Endodermal cell (in vitro differentiated cells): ENCODE results near the gene KRTAP13-4. TPM values are rescaled to one million over a fixed set of nuclear protein-coding genes. Genes with fewer than 3 reads are reported as not detected.

ENCODE experiments used
- DNase-seq: peaks from one replicate; pipeline ENCODE4 v3.0.0-alpha.2; 2017
- H3K27ac ChIP-seq: 2 replicates; pipeline ENCODE4 v1.5.1; 2013; ENCODE audit warnings: mild to moderate bottlenecking, low read depth, low read length, moderate library complexity
- H3K27me3 ChIP-seq: 2 replicates; pipeline ENCODE4 v1.6.1; 2013; ENCODE audit warnings: mild to moderate bottlenecking, low read length, moderate library complexity; ENCODE audit not compliant: insufficient read depth, control insufficient read depth, poor library complexity, severe bottlenecking
- H3K36me3 ChIP-seq: 2 replicates; pipeline ENCODE4 v1.7.0; 2013; ENCODE audit warnings: mild to moderate bottlenecking, low read length, moderate library complexity; ENCODE audit not compliant: control insufficient read depth, insufficient read depth
- H3K4me1 ChIP-seq: one replicate; pipeline ENCODE4 v1.7.0; 2013; ENCODE audit warnings: low read length; ENCODE audit not compliant: control insufficient read depth, insufficient read depth
- H3K4me3 ChIP-seq: 2 replicates; pipeline ENCODE4 v1.5.1; 2013; ENCODE audit warnings: mild to moderate bottlenecking, low read length, moderate library complexity
- H3K9ac ChIP-seq: 2 replicates; pipeline ENCODE4 v1.6.1; 2013; ENCODE audit warnings: mild to moderate bottlenecking, low read length, moderate library complexity; ENCODE audit not compliant: poor library complexity, severe bottlenecking; ENCODE audit errors: extremely low read depth
- H3K9me3 ChIP-seq: 2 replicates; pipeline ENCODE4 v1.6.1; 2013; ENCODE audit warnings: mild to moderate bottlenecking, low read length, moderate library complexity; ENCODE audit not compliant: control insufficient read depth
- H3K27ac Mint-ChIP-seq: 2 replicates; pipeline ENCODE4 v1.8.0; 2020; ENCODE audit warnings: mixed read lengths
- H3K27me3 Mint-ChIP-seq: 2 replicates; pipeline ENCODE4 v1.8.0; 2021; ENCODE audit warnings: mild to moderate bottlenecking, mixed read lengths; ENCODE audit not compliant: insufficient read depth
- H3K36me3 Mint-ChIP-seq: 2 replicates; pipeline ENCODE4 v1.8.0; 2020; ENCODE audit warnings: low read depth, mixed read lengths
- H3K4me1 Mint-ChIP-seq: 2 replicates; pipeline ENCODE4 v1.8.0; 2020; ENCODE audit warnings: mixed read lengths
- H3K4me3 Mint-ChIP-seq: 2 replicates; pipeline ENCODE4 v1.8.0; 2020; ENCODE audit warnings: mild to moderate bottlenecking, moderate library complexity, mixed read lengths
- H3K9me3 Mint-ChIP-seq: 2 replicates; pipeline ENCODE4 v1.8.0; 2020; ENCODE audit warnings: mild to moderate bottlenecking, mixed read lengths
- CTCF ChIP-seq: fragments of 200-600 bp; sonication (generic); conservative IDR thresholded peaks from 2 replicates; pipeline ENCODE4 v1.5.0; 2021; ENCODE audit warnings: antibody characterized with exemption, mild to moderate bottlenecking
- WGBS, 2 experiments: methylation state at CpG; one replicate each; pipeline versions ENCODE4 v1.1.5 to v1.1.7; 2013; ENCODE audit warnings: missing lambda C conversion rate in 2 of 2, mixed read lengths in 1 of 2; ENCODE audit not compliant: insufficient coverage in 1 of 2, insufficient read length in 1 of 2; 5-methylcytosine and 5-hydroxymethylcytosine counted together
- total RNA-seq, 2 donors: library from RNA; stranded (reverse); fragmentation: NEBNext Ultra II Directional in 1 of 2; extraction: Animal tissue kit (Norgen Biotek cat#: 25700) in 1 of 2; gene quantifications; 2 replicates in 1 of 2; 3 replicates in 1 of 2; pipeline ENCODE4 v1.2.1, GENCODE V29; 2021

Gene KRTAP13-4
- total RNA-seq, 2 donors from 2014 or later, result not detected

GRCh38 chr21:30437010-30437565 lies 7.1 kb downstream of the KRTAP13-4 start:
- Histone ChIP-seq H3K27ac (no peak overlapping the region), H3K9ac (no peak overlapping the region), H3K36me3 (no peaks in the 10 kb centered on the region), H3K9me3 (no peaks in the 10 kb centered on the region), H3K4me1 (no peaks in the 10 kb centered on the region), H3K4me3 (peak overlapping the region; percentile 25), H3K27me3 (no peaks in the 10 kb centered on the region)
- no peak for DNase-seq
- H3K27me3 Mint-ChIP-seq, result no peaks in the 10 kb centered on the region
- no peak overlapping the region for H3K4me3 Mint-ChIP-seq
- no peaks in the 10 kb centered on the region for H3K9me3 Mint-ChIP-seq
- H3K27ac Mint-ChIP-seq, result no peak overlapping the region
- no peak for TF ChIP-seq CTCF
- whole genome bisulfite sequencing, 2 experiments, result 96% methylated on average over 2 of the region's 3 CpGs; no CpG with 5 or more reads in 1 of the 2 experiments
- H3K36me3 Mint-ChIP-seq, result no peaks in the 10 kb centered on the region
- H3K4me1 Mint-ChIP-seq, result peaks cover 7% of the 10 kb centered on the region

GRCh38 chr21:30439975-30440374 lies 10.0 kb downstream of the KRTAP13-4 start, which contains the start of gene KRTAP15-1:
TSS of gene KRTAP15-1 (plus strand) at chr21:30440275. CDS start at chr21:30440328, 53 bp downstream.
- WGBS, 2 experiments, result 95 to 100% methylated on average over 4 to 5 of the region's 5 CpGs
- H3K4me3 ChIP-seq, result no peak within 1 kb of the TSS
- no peak for TF ChIP-seq CTCF
- Mint-ChIP-seq H3K9me3 (no peaks in the 10 kb centered on the region), H3K4me3 (no peak within 1 kb of the TSS), H3K27me3 (no peaks in the 10 kb centered on the region), H3K36me3 (no peaks in the 10 kb centered on the region), H3K4me1 (peaks cover 13% of the 10 kb centered on the region), H3K27ac (no peak within 1 kb of the TSS)
- H3K4me1 ChIP-seq, result no peaks in the 10 kb centered on the region
- no peak for DNase-seq
- no peaks in the 10 kb centered on the region for H3K27me3 ChIP-seq
- no peak within 1 kb of the TSS for H3K9ac ChIP-seq
- no peak within 1 kb of the TSS for H3K27ac ChIP-seq
- no peaks in the 10 kb centered on the region for H3K36me3 ChIP-seq
- H3K9me3 ChIP-seq, result no peaks in the 10 kb centered on the region

- H3K36me3 Mint-ChIP-seq, result no peaks in the 10 kb centered on the region
Observed at GRCh38 chr21:30443226-30443625, 13.2 kb downstream of the KRTAP13-4 start.

More at GRCh38 chr21:30443226-30443625, 13.2 kb downstream of the KRTAP13-4 start:
- H3K27me3 Mint-ChIP-seq, result no peaks in the 10 kb centered on the region
- no peak overlapping the region for H3K9ac ChIP-seq
- H3K4me3 Mint-ChIP-seq, result no peak overlapping the region
- no peaks in the 10 kb centered on the region for H3K9me3 ChIP-seq
- H3K36me3 ChIP-seq, result no peaks in the 10 kb centered on the region
- H3K4me3 ChIP-seq, result no peak overlapping the region
- H3K4me1 ChIP-seq, result no peaks in the 10 kb centered on the region
- no peak for TF ChIP-seq CTCF
- H3K27ac Mint-ChIP-seq, result no peak overlapping the region
- no peak overlapping the region for H3K27ac ChIP-seq
- DNase-seq, result no peak
- no peaks in the 10 kb centered on the region for H3K9me3 Mint-ChIP-seq
- H3K4me1 Mint-ChIP-seq, result peaks cover 12% of the 10 kb centered on the region
- no peaks in the 10 kb centered on the region for H3K27me3 ChIP-seq
